ENCODE data around the gene SNRPB2. TPM values are rescaled to one million over a fixed set of nuclear protein-coding genes. Genes with fewer than 3 reads are reported as not detected.

SNRPB2 gene
- total RNA-seq, 1 donor from 2014 or later, result 38.9 TPM

DNA sequence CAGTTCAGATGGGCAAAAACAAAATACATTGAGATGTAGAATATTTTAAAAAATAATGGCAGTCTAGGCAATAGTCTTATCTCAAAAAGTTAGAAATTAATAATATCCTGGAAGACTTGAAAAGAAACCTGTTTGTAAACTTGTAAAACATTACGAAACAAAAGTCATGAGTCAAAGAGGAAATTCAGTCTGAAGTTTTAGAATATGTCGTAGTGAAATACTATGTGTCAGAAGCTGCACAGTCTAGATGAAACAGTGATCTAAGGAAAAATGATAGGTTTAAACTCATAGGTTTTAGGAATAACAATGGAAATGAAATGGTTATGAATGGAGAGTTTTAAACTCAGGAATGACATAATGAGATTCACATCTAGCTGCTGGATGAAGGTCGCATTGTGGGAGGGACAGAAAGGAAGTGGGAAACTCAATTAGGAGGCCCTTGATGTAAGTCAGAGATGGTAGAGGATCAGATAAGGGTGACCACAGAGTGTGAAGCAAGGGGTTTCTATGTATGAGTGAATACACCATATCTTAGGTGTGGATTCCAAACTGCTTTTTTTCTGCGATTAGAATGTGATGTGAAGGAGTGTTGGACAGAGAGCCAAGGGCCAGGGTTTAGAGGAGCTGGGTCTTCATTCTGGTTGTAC, 2.8 kb downstream of the SNRPB2 start:
- DNase-seq (ENCODE audit: low spot score), result no peak

DNA sequence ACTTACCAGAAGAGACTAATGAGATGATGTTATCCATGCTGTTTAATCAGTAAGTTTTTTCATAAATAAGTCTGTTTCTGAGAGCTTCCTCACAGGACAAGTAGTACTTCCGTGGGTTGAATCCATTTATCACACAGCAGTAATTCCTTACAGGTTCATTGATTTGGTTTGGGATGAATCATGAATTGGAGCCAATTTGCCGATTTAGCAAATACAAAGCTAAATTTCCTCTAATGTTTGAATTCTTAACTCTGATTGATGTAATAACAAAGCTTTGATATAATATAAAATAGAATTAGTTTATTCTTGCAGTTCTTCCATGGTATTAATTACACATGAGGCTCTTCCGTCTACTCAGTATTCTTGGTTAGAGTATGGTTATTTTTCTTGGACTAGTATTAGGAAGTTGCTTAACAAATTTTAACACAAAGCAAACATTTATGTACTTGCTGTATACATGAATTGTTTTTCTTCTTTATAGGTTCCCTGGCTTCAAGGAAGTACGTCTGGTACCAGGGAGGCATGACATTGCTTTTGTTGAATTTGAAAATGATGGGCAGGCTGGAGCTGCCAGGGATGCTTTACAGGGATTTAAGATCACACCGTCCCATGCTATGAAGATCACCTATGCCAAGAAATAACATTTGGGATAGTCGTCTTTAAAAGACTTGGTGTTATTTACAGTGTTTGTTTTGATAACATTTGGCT, 10.7 kb downstream of the SNRPB2 start:
- DNase-seq (ENCODE audit: low spot score), result no peak

DNA sequence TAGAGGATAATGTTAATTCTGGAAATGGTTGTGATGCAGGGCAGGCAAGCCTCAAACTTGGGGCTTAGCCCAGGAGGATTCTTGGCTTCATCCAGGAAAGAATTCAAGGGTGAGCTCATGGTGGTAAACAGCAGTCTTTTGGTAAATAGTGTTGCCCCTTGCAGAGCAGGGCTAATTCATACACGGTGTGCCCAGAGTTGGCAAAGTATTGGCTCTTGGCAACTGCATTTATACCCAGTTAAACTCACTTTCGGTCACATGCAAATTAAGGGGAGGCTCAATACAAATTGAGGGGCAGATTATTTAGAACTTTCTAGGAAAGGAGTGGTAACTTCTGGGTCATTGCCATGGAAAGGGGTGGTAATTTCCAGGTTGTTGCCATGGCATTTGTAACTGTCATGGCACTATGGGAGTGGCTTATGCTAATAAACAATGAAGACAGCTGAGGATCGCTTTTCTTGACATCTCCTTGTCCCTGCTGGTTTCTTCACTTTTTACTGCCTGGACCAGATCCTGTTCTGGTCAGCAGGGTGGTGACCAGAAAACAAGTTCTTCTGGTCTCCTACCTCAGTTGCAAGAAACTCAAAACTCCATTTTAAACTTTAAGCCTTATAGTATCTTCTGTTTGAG, 14.5 kb downstream of the SNRPB2 start:
- DNase-seq (ENCODE audit: low spot score), result no peak

DNA sequence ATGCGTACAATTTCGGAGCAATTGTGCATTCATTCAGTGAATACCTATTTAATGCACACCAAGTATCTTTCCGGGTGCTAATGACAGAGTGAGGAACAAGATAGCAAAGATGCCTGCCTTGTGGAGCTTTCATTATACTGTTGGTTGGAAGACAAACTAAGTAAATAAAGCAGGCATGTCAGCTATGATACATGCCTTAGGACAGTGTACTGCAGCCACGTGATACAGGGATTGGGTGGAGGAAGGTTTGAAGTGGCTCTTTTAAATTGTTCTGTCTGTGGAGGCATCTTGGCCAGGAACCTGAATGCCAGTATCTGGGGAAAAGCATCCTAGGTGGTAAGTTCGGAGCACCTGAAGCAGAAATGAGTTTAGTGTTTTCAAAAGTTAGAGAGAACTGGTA, 15.4 kb downstream of the SNRPB2 start:
- no peak for DNase-seq (ENCODE audit: low spot score)

DNA sequence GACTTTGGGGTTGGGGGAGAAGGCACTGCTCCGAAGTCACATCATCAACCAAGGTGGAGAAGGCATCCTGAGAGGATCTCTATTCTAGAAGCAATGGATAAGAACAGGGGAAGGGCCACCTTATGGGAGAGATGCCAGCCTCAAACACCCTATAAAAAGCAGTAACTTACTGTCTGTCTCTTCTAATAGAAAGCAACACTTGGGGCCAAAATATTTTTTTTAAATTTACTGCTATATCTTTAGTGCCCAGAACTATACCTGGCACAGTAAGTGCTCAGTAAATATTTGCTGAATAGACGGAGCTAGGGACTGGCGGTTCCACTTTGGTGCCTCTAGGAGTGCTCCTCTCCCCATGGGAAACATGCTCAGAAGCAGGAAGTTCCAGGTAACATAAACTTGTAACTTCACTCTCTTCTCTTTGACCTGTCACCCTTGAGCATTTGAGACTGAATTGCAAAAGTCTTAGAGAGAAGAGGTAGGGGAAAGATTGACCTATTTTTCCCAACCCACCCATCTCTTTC, 17.5 kb downstream of the SNRPB2 start:
- no peak for DNase-seq (ENCODE audit: low spot score)

DNA sequence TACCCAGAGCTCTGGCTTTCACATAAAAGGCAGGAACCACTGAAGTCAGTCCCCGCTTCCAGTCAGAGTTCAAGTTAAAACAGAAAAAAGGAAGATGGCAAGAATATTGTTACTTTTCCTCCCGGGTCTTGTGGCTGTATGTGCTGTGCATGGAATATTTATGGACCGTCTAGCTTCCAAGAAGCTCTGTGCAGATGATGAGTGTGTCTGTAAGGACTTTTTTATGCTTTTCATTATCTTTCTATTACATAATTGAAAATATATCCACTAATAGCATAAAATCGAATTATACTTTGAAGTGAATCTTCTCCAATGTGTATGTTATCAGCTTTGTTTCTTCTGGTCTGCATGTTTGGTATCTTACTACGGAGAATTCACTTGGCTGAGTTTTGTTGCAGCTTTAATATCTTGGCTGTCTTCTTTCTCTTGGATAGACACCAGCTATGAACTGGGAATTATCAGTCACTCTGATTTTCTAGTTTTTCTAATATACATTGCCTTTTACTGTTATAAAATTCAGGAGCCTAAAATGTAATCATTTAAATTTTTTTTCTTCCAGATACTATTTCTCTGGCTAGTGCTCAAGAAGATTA, 18.6 kb downstream of the SNRPB2 start, which contains the start of gene OTOR:
Gene OTOR (plus strand): TSS at position 51 of the 593 bp plus-strand sequence. CDS start 44 bp downstream, at position 95.
- no peak for DNase-seq (ENCODE audit: low spot score)

DNA sequence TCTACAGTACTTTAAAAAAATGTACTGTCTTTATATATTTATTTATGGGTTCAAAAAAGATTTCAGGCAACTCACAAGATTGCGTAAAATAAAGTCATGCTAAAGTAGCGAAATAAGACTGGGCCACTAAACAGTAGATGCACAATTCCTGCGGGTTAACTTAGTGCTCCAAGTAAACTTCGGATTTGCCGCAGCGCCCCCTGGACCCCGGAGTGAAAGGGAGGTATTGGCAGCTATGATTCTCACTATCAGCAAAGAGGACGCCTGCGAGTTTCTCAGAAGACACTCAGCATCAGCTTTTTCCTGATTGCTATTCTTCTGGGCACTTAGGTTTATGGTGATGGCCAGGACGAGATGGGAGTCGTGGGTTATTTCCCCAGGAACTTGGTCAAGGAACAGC, 19.7 kb downstream of the SNRPB2 start:
- no peak for DNase-seq (ENCODE audit: low spot score)

DNA sequence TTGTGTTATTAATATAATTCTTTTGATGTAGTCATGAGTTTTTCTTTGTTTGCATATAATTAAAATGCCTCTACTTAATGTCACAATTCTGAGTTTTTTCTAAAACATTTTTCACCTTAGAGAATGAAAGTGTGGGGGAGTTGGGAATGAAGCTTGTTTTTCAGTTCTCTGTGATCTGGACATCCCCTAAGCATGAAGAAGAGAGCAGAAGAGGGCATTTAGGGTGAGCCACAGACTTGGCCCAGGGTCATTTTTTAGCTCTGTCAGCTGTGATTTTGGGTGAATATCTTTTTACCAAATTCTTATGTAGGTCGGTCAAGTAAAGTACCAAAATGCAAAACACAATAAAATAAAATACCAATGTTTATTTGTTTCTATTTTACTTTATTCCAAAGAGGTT, 22.3 kb downstream of the SNRPB2 start:
- no peak for DNase-seq (ENCODE audit: low spot score)

DNA sequence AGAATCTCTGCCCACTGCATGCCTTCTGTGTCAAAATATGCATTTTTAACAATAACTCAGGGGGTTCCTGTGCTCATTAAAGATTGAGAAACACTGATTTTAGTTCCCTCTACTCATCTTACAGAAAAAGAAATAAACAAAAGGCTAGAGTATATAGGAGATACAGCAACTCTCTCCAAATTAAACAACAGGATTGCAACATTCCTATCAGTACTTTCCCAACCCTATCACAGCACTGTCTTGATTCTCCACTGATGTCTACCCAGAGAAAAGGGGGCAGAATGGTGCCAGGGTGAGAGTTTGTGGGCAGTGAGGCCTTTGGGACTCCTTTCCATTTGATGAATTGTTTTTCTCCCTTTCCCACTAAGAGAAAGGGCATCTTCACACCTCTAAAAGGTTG, 23.1 kb downstream of the SNRPB2 start:
- no peak for DNase-seq (ENCODE audit: low spot score)

DNA sequence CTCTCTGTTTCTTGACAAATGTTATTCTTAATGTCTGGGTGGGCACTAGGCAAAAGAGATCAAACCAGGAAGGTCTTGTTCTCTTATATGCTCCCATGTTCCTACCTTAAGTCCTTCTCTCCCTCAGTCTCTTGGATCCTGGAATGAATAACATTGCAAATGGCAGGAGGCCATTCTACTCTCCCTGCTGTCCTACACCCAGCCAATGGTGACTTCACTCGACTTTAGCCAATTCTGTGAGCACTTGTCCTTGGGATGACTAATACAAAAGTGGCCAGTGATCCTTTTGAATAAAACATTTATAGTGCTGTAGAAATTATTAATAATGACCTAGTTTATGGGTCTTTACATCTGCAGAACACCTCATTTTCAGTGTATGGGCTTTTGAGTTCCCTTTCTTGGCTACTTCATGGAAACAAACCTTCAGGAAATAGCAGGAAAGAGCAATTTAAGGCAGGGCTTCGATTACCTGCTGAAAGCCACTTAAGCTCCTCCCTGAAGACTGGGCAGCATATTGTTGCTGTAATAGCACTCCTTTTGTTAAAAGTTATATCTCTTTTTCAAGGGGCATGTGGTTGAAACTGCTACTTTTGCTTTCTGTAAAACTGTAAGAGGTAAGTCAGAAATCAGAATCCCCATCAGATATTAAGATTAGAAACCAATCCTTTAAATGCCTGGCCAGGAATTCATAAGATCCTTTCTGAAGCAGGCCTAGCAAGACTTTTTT, 28.8 kb downstream of the SNRPB2 start:
- DNase-seq (ENCODE audit: low spot score), result no peak

DNA sequence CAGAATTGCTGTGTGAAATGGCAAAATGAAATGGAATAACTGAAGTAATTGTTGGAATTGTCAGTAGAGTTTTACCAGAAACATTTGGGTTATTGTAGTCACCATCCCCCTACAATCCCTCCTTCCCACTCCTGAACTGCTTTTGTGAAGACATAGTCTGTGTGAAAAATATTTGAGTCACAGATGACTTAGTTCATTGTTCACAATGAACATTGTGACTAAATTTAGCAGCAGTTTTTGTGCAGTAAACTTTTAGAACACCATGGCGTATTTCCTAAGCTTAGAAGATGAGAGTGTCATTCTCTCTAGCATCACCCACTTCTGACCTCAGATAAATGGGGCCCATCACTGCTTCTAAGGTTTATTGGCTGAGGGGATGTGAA, 29.3 kb downstream of the SNRPB2 start:
- DNase-seq (ENCODE audit: low spot score), result no peak

DNA sequence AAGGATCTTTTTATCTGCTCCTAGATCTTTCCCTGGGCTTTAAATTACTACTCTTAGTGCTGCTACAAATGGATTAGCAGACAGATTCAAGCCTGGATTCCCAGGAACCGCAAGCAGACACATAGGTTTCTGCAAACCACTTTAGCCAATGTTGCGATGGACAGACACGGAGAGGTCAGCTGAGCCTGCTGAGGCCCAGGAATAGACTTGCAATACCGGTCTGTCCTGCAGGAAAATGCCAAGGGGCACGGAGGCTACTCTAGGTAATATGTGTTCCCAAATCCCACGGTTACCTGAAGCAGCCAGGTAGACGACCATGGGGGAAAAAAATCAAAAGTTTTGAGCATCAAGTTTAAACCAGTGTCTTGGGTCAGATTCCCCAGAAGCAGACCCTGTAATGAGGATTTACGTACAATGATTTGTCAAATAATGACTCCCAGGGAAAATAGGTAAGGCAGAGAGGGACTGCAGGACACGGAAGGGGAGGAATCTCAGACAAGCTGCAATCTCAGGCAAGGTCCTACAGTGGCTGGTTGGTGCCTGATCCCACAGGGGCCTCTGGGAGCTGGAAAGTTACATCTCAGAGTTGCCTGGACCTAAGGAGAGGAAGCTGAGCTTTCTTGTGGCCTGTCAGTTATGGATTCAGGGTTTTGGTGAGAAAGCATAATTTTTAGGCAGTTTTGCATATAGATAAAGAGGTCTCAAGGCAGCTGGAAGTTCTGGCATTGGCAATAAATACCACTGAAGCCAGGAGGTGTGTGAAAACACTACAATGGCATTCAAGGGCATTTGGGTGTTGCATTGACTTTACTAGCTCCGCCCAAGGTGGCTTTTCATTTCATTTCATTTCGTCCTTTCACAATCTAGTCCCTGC, 30.8 kb downstream of the SNRPB2 start:
- DNase-seq (ENCODE audit: low spot score), result no peak

DNA sequence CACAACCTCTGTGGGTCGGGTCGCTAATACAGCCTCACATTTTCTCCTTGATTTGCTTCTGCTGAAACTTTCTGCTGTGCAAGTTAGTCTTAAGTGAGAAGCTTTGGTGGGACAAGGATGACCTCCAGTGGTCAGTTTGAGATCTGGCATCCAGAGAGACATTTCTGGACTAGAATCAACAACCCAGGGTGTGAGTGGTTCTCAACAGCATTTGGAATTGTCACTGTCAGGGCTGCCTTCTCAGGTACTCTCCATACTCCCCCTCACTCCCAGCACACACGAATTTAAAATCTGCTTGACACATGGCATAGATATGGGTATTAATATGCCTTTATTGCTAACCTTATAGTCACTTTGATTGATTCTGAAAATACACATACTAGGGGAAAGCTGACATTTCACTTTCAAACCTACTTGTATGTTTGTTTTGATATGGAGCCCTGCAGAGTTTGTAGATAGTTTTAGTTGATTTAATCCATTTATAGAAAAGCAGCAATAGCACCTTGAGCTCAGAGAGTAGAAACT, 31.5 kb downstream of the SNRPB2 start:
- DNase-seq (ENCODE audit: low spot score), result no peak

DNA sequence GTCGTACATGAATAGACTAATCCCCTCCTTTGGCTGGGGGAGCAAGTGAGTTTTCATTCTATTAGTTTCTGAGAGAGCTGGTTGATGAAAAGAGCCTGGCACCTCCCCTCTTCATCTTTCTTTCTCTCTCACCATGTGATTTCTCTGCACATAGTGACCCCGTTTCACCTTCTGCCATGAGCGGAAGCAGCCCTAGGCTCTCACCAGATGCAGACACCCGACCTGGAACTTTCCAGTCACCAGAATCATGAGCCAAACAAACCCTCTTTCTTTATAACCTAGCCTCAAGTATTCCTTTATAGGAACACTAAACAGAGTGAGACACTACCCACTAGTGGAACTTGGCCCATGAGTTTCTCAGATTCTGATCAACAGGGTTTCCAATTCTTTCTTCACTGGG, 34.7 kb downstream of the SNRPB2 start:
- DNase-seq (ENCODE audit: low spot score), result no peak

DNA sequence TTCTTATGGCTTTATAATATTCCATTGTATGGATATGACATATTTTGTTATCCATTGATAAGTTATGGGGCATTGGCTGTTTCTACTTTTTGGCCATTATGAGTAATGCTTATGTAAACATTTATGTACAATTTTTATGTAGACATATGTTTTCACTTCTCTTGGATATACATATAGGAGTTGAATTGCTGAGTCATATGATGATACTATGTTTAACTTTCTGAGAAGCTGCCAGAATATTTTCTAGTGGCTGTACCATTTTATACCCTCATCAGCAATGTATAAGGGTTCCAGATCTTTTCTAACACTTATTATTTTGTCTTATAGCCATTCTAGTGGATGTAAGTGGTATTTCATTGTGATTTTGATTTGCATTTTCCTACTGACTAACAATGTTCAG, 41.4 kb downstream of the SNRPB2 start:
- no peak for DNase-seq (ENCODE audit: low spot score)

DNA sequence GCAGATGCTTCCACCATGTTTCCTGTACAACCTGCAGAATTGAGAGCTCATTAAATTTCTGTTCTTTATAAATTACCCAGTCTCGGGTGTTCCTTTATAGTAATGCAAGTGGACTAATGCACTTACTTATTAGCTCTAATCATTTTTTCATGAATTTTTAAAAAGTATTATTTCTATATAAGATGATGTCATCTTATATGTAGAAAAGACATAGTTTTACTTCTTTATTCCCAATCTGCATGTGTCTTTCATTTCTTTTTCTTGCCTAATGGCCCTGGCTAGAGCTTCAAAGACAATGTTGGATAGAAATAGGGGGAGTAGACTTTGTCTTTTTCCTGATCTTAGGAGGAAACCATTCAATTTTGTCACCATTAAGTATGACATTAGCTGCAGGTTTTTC, 46.1 kb downstream of the SNRPB2 start:
- no peak for DNase-seq (ENCODE audit: low spot score)

DNA sequence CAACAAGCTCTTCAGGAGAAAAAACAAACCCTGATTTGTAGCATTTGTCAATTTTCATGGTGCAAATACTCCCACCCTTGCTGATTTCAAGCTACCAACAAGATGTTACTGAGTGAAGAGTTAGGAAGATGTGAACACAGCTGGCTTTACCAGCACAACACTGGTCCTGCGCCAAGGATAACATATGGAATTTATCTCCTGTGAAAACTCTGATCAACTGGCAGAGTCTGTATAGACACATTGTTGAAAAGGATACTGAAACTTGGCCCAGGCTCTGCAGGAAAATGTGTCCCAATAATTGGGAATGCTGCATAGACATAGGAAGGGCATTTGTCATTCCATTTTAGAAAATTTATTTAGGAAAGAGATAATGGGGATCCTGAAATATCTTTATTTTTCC, 47.3 kb downstream of the SNRPB2 start:
- DNase-seq (ENCODE audit: low spot score), result no peak

DNA sequence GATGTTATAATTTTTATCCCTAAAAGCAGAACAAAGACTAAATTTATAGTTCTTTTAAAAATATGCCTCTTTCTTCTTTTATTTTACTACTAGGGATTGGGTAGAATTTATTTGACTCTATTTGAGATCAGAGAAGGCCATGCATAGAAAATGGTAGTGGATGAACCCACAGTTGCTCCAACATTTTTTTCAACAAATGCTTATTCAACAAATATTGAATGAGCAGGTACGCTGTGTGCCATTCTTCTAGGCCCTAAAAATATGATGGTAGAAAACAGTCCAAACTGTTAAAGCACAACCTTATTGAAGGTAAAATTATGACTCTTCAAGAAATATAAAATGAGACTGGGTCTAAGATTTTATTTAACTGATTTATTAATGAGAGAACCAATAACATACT, 48.3 kb downstream of the SNRPB2 start:
- no peak for DNase-seq (ENCODE audit: low spot score)

DNA sequence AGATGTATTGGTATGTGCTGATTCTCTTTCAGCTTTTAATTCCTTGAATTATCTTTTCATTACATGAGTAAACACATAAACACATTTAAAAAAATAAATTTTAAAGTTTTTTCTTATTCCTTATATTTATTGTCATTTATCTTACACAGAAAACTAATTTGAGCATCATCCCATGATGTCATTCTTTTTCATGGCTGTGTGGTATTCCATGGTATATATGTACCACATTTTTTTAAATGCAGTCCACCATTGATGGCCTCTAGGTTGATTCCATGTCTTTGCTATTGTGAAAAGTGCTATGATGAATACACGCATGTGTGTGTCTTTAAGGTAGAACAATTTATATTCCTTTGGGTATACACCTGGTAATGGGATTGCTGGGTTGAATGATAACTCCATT, 51.7 kb downstream of the SNRPB2 start:
- DNase-seq (ENCODE audit: low spot score), result no peak

DNA sequence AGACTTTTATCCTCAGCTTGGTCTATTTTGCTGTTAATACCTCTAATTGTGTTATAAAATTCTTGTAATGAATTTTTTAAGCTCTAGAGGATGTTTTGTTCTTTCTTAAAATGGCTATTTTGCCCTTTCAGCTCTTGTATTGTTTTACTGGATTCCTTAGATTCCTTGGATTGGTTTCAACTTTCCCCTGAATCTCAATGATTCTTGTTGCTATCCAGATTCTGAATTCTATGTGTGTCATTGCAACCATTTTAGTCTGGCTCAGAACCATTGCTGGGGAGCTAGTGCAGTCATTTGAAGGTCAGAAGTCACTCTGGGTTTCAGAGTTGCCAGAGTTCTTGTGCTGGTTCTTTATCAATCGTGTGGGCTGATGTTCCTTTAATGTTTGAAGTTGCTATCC, 55.4 kb downstream of the SNRPB2 start:
- no peak for DNase-seq (ENCODE audit: low spot score)

Measured in mesenteric fat pad (tissue), 1 donor.